Mammary epithelial cell (primary cell): ENCODE measurements around the gene TMED1.

Experiments used
- CTCF ChIP-seq, 2 donors: IDR thresholded peaks in 1 of 2; conservative IDR thresholded peaks in 1 of 2; 2 replicates each; pipeline ENCODE4 v1.5.1; 2011 to 2012; ENCODE audit warnings: inconsistent platforms in 2 of 2, low read length in 2 of 2, mild to moderate bottlenecking in 2 of 2, control low read depth in 1 of 2, low read depth in 1 of 2; ENCODE audit not compliant: insufficient read depth in 1 of 2; ENCODE audit errors: extremely low read depth in 1 of 2
- EZH2 ChIP-seq: IDR thresholded peaks from 2 replicates; pipeline ENCODE4 v1.6.1; 2012; ENCODE audit warnings: low read length, inconsistent platforms, borderline replicate concordance

- TF ChIP-seq CTCF (conservative IDR thresholded peaks at IDR 0.05 in 1 of 2, IDR thresholded peaks at IDR 0.05 in 1 of 2; ENCODE audit: extremely low read depth in 1 of 2, insufficient read depth in 1 of 2, low read depth in 1 of 2, low read length in 2 of 2) (no peak), EZH2 (no peak)
These were observed 6.8 kb downstream of the TMED1 start for GRCh38 chr19:10828981-10829821.
